H1 (cell line): ENCODE results near the gene GFI1B. TPM values are rescaled to one million over a fixed set of nuclear protein-coding genes. Genes with fewer than 3 reads are reported as not detected.

Source experiments
- CTCF ChIA-PET: fragments of 300-600 bp; sonication (Branson Sonifier 250); formaldehyde crosslinking; loops from one replicate; lab custom pipeline; 2021; ENCODE audit not compliant: partially characterized antibody; lab: Charles Lee
- POLR2A ChIA-PET: fragments of 300-600 bp; sonication (Branson Sonifier 250); formaldehyde crosslinking; loops from one replicate; lab custom pipeline; 2021; ENCODE audit warnings: inconsistent platforms; ENCODE audit not compliant: partially characterized antibody; lab: Charles Lee
- DNase-seq, 2 experiments: peaks; one replicate each; pipeline versions ENCODE4 v3.0.0 to v3.0.0-alpha.2; 2010 to 2022; ENCODE audit warnings: low spot score in 2 of 2, low read depth in 1 of 2, mixed read lengths in 1 of 2
- FAIRE-seq: peaks from 2 replicates; lab custom pipeline; 2011; peaks lifted over from hg19 to GRCh38; lab: Jason Lieb, UNC
- H2AFZ ChIP-seq: 2 replicates; pipeline ENCODE4 v1.8.1; 2012; ENCODE audit warnings: low read length, inconsistent platforms
- H2AK5ac ChIP-seq: 2 replicates; pipeline ENCODE4 v1.6.1; 2013; ENCODE audit warnings: low read depth, low read length
- H2BK120ac ChIP-seq: replicated peaks from 2 replicates; pipeline ENCODE3; 2013; ENCODE audit warnings: low read depth, low read length, inconsistent platforms
- H2BK12ac ChIP-seq: 2 replicates; pipeline ENCODE4 v1.6.1; 2013; ENCODE audit warnings: low read depth, low read length
- H2BK15ac ChIP-seq: 2 replicates; pipeline ENCODE4 v1.6.1; 2013; ENCODE audit warnings: low read length
- H2BK20ac ChIP-seq: 2 replicates; pipeline ENCODE4 v1.6.1; 2013; ENCODE audit warnings: low read length
- H2BK5ac ChIP-seq: 2 replicates; pipeline ENCODE4 v1.6.1; 2013; ENCODE audit warnings: low read depth, low read length
- H3K14ac ChIP-seq: 2 replicates; pipeline ENCODE4 v1.6.1; 2013; ENCODE audit warnings: inconsistent platforms; ENCODE audit not compliant: insufficient read length
- H3K18ac ChIP-seq: 2 replicates; pipeline ENCODE4 v1.6.1; 2013; ENCODE audit warnings: low read length; ENCODE audit errors: extremely low read depth
- H3K23ac ChIP-seq: 2 replicates; pipeline ENCODE4 v1.6.1; 2013; ENCODE audit warnings: inconsistent platforms; ENCODE audit not compliant: insufficient read length
- H3K23me2 ChIP-seq: 2 replicates; pipeline ENCODE4 v1.6.1; 2013; ENCODE audit warnings: low read depth, low read length
- H3K27ac ChIP-seq: 2 replicates; pipeline ENCODE4 v1.6.1; 2011; ENCODE audit warnings: low read depth, low read length, inconsistent platforms
- H3K27me3 ChIP-seq, 4 experiments: replicated peaks in 1 of 4; 1 replicate in 1 of 4; 2 replicates in 3 of 4; pipeline versions ENCODE4 v1.6.1 to v1.8.1; 2011 to 2013; ENCODE audit warnings: low read length in 3 of 4, mild to moderate bottlenecking in 3 of 4, inconsistent platforms in 2 of 4, mixed read lengths in 2 of 4, moderate library complexity in 1 of 4; ENCODE audit not compliant: control insufficient read depth in 3 of 4, insufficient read depth in 3 of 4; ENCODE audit errors: extremely low read depth in 1 of 4
- H3K36me3 ChIP-seq, 4 experiments: 2 replicates each; pipeline versions ENCODE4 v1.6.1 to v1.8.1; 2011 to 2013; ENCODE audit warnings: mild to moderate bottlenecking in 4 of 4, low read length in 3 of 4, moderate library complexity in 2 of 4, control low read depth in 1 of 4, inconsistent platforms in 1 of 4; ENCODE audit not compliant: insufficient read depth in 4 of 4, control insufficient read depth in 2 of 4
- H3K4ac ChIP-seq: replicated peaks from 2 replicates; pipeline ENCODE3; 2013; ENCODE audit warnings: low read length, low read depth, mixed read lengths, inconsistent platforms; ENCODE audit not compliant: insufficient read length
- H3K4me1 ChIP-seq, 4 experiments: replicated peaks in 1 of 4; 1 replicate in 1 of 4; 2 replicates in 3 of 4; pipeline versions ENCODE4 v1.6.1 to v1.8.1; 2011 to 2013; ENCODE audit warnings: low read length in 3 of 4, inconsistent platforms in 2 of 4, mixed read lengths in 1 of 4; ENCODE audit not compliant: insufficient read depth in 4 of 4, control insufficient read depth in 3 of 4
- H3K4me2 ChIP-seq, 2 experiments: 2 replicates each; pipeline versions ENCODE4 v1.6.1 to v1.8.1; 2011 to 2013; ENCODE audit warnings: low read depth in 2 of 2, low read length in 2 of 2, control low read depth in 1 of 2, inconsistent platforms in 1 of 2, mild to moderate bottlenecking in 1 of 2; ENCODE audit not compliant: insufficient read depth in 1 of 2
- H3K4me3 ChIP-seq, 4 experiments: fragments of 200-600, 300-600 bp in 1 of 4; sonication (generic), shearing (Covaris generic), sonication (Bioruptor Twin) in 1 of 4; 2 replicates each; pipeline versions ENCODE4 v1.5.1 to v1.8.1; 2011 to 2016; ENCODE audit warnings: low read length in 4 of 4, low read depth in 3 of 4, control low read depth in 2 of 4, inconsistent platforms in 2 of 4, mild to moderate bottlenecking in 2 of 4, mixed read lengths in 1 of 4, moderate library complexity in 1 of 4; ENCODE audit not compliant: insufficient read depth in 2 of 4; ENCODE audit errors: extremely low read depth in 1 of 4
- H3K56ac ChIP-seq: replicated peaks from 2 replicates; pipeline ENCODE3; 2013; ENCODE audit warnings: low read depth, mild to moderate bottlenecking, mixed read lengths, low read length, inconsistent platforms; ENCODE audit not compliant: insufficient read length
- H3K79me1 ChIP-seq: 2 replicates; pipeline ENCODE4 v1.6.1; 2013; ENCODE audit warnings: low read depth, low read length, control low read depth
- H3K79me2 ChIP-seq, 2 experiments: 2 replicates each; pipeline versions ENCODE4 v1.6.1 to v1.8.1; 2012 to 2013; ENCODE audit warnings: low read length in 2 of 2, mild to moderate bottlenecking in 2 of 2, inconsistent platforms in 1 of 2; ENCODE audit not compliant: insufficient read depth in 2 of 2, control insufficient read depth in 1 of 2
- H3K9ac ChIP-seq, 4 experiments: replicated peaks in 1 of 4; 1 replicate in 1 of 4; 2 replicates in 3 of 4; pipeline versions ENCODE4 v1.6.1 to v1.8.1; 2011 to 2013; ENCODE audit warnings: low read depth in 3 of 4, low read length in 3 of 4, control low read depth in 2 of 4, mild to moderate bottlenecking in 2 of 4, moderate library complexity in 2 of 4, inconsistent platforms in 1 of 4; ENCODE audit errors: extremely low read depth in 1 of 4
- H3K9me3 ChIP-seq, 2 experiments: 2 replicates each; pipeline versions ENCODE4 v1.6.1 to v1.8.1; 2012 to 2013; ENCODE audit warnings: mild to moderate bottlenecking in 2 of 2, moderate library complexity in 2 of 2, control low read depth in 1 of 2, inconsistent platforms in 1 of 2, low read depth in 1 of 2, low read length in 1 of 2, mixed read lengths in 1 of 2; ENCODE audit not compliant: insufficient read depth in 2 of 2
- H4K20me1 ChIP-seq, 2 experiments: replicated peaks in 1 of 2; 2 replicates each; pipeline versions ENCODE3 to v1.8.1; 2011 to 2013; ENCODE audit warnings: inconsistent platforms in 2 of 2, low read length in 2 of 2, mild to moderate bottlenecking in 1 of 2; ENCODE audit not compliant: insufficient read depth in 2 of 2, control insufficient read depth in 1 of 2
- H4K5ac ChIP-seq: 2 replicates; pipeline ENCODE4 v1.6.1; 2013; ENCODE audit warnings: low read length, low read depth, mixed read lengths, inconsistent platforms; ENCODE audit not compliant: insufficient read length
- H4K8ac ChIP-seq: 2 replicates; pipeline ENCODE4 v1.8.0; 2013; ENCODE audit warnings: mild to moderate bottlenecking, moderate library complexity, low read length, inconsistent platforms; ENCODE audit not compliant: insufficient read depth; ENCODE audit errors: extremely low read depth
- H4K91ac ChIP-seq: replicated peaks from 2 replicates; pipeline ENCODE3; 2013; ENCODE audit warnings: low read length, mixed read lengths, inconsistent platforms; ENCODE audit not compliant: insufficient read length
- CREB1 ChIP-seq: IDR thresholded peaks from 2 replicates; pipeline ENCODE4 v1.6.1; 2012; ENCODE audit warnings: inconsistent platforms
- EGR1 ChIP-seq: IDR thresholded peaks from 2 replicates; pipeline ENCODE4 v1.6.1; 2011; ENCODE audit warnings: low read depth, low read length, borderline replicate concordance
- EZH2 ChIP-seq: fragments of 200-600 bp; sonication (generic); IDR thresholded peaks from 2 replicates; pipeline ENCODE4 v1.7.1; 2012; ENCODE audit warnings: low read depth, mild to moderate bottlenecking, moderate library complexity, low read length, inconsistent platforms; ENCODE audit not compliant: severe bottlenecking
- JUND ChIP-seq: IDR thresholded peaks from 2 replicates; pipeline ENCODE4 v1.6.1; 2011; ENCODE audit warnings: mild to moderate bottlenecking, improper control_type of control experiment, low read length
- KDM1A ChIP-seq: fragments of 200-600, 300-600 bp; sonication (generic); IDR thresholded peaks from 2 replicates; pipeline ENCODE4 v1.7.1; 2016; ENCODE audit warnings: mild to moderate bottlenecking, low read length, borderline replicate concordance
- MAFK ChIP-seq: IDR thresholded peaks from 2 replicates; pipeline ENCODE4 v1.6.1; 2012; ENCODE audit warnings: low read depth, mild to moderate bottlenecking, improper control_type of control experiment, low read length
- NANOG ChIP-seq: IDR thresholded peaks from 2 replicates; pipeline ENCODE4 v1.6.1; 2011; ENCODE audit warnings: low read length, low read depth, mild to moderate bottlenecking, inconsistent platforms; ENCODE audit not compliant: insufficient read depth, poor library complexity, severe bottlenecking
- PHF8 ChIP-seq: fragments of 200-600 bp; sonication (generic); conservative IDR thresholded peaks from 2 replicates; pipeline ENCODE4 v1.7.1; 2012; ENCODE audit warnings: low read depth, mild to moderate bottlenecking, inconsistent platforms, low read length, moderate library complexity
- POLR2A ChIP-seq, 2 experiments: IDR thresholded peaks; 1 replicate in 1 of 2; 2 replicates in 1 of 2; pipeline ENCODE4 v1.6.1; 2011; ENCODE audit warnings: low read depth in 2 of 2, low read length in 2 of 2, mild to moderate bottlenecking in 2 of 2; ENCODE audit errors: control extremely low read depth in 1 of 2
- POU5F1 ChIP-seq: IDR thresholded peaks from 2 replicates; pipeline ENCODE4 v1.6.1; 2011; ENCODE audit warnings: low read depth, mild to moderate bottlenecking, low read length, moderate library complexity
- RAD21 ChIP-seq, 2 experiments: IDR thresholded peaks in 1 of 2; conservative IDR thresholded peaks in 1 of 2; 2 replicates each; pipeline ENCODE4 v1.6.1; 2011; ENCODE audit warnings: low read depth in 2 of 2, low read length in 2 of 2, improper control_type of control experiment in 1 of 2, inconsistent platforms in 1 of 2, mild to moderate bottlenecking in 1 of 2, moderate library complexity in 1 of 2
- SIRT6 ChIP-seq: IDR thresholded peaks from one replicate; pipeline ENCODE4 v1.7.1; 2012; ENCODE audit warnings: low read length, inconsistent platforms
- SUZ12 ChIP-seq: fragments of 200-600 bp; sonication (generic); IDR thresholded peaks from 2 replicates; pipeline ENCODE4 v1.6.1; 2012; ENCODE audit warnings: mild to moderate bottlenecking, inconsistent platforms, low read length, moderate library complexity, mixed read lengths
- TBP ChIP-seq: IDR thresholded peaks from 2 replicates; pipeline ENCODE4 v1.6.1; 2011; ENCODE audit warnings: low read depth, low read length, improper control_type of control experiment
- ZNF274 ChIP-seq: IDR thresholded peaks from 2 replicates; pipeline ENCODE4 v1.7.0; 2012; ENCODE audit warnings: low read length, borderline replicate concordance; ENCODE audit errors: extremely low read depth
- WGBS, 2 experiments: shearing (Covaris generic) in 1 of 2; methylation state at CpG; one replicate each; pipeline versions ENCODE4 v1.1.6 to v1.1.7; 2013 to 2015; ENCODE audit warnings: low lambda C conversion rate in 2 of 2, mixed read lengths in 2 of 2, inconsistent platforms in 1 of 2, low coverage in 1 of 2, missing lambda C conversion rate in 1 of 2; ENCODE audit not compliant: insufficient replicate concordance in 2 of 2, insufficient coverage in 1 of 2, insufficient read length in 1 of 2; ENCODE audit errors: extremely low coverage in 1 of 2, missing lambda C conversion rate in 1 of 2; 5-methylcytosine and 5-hydroxymethylcytosine counted together
- polyA plus RNA-seq, 7 experiments: library from polyadenylated mRNA; depleted of rRNA in 3 of 7; stranded (reverse) in 5 of 7; unstranded in 2 of 7; fragments of >200 nt in 5 of 7; fragments of 200-250 nt in 2 of 7; gene quantifications; 1 replicate in 5 of 7; 2 replicates in 1 of 7; 4 replicates in 1 of 7; pipeline versions ENCODE4 v1.2.1 to v1.2.3, GENCODE V29; 2011 to 2013; ENCODE audit warnings: missing spikeins in 2 of 7, mixed read lengths in 2 of 7
- total RNA-seq: library from RNA; stranded (reverse); fragmentation: NEBNext Ultra II Directional; extraction: Animal tissue kit (Norgen Biotek cat#: 25700); gene quantifications from 2 replicates; pipeline ENCODE4 v1.2.1, GENCODE V29; 2021

Gene GFI1B
- total and polyA plus RNA-seq, 2 of the 8 experiments (the other 6 are each of a cell fraction or from before 2014, with no cell fraction given), result 0.09 to 0.11 TPM

- WGBS, 2 experiments, result 95% methylated on average over 6 of the region's 6 CpGs; no CpG with 5 or more reads in 1 of the 2 experiments
- CTCF ChIA-PET, result interaction anchor here (0.6 to 4.6 kb wide), 7 partner anchors 12 to 1671 kb away, joined by 3 to 24 read pairs (median 6); no protein-coding TSS in a partner anchor
- H4K91ac ChIP-seq, result no peak overlapping the region
Measured at GRCh38 chr9:132935026-132935425, 43.5 kb upstream of the GFI1B start.

More at GRCh38 chr9:132935026-132935425, 43.5 kb upstream of the GFI1B start:
- Histone ChIP-seq H3K79me2 (peaks cover 0 to 49% of the 10 kb centered on the region in 2 experiments; a peak in 2 of 4 replicates), H3K9me3 (no peaks in the 10 kb centered on the region), H3K36me3 (peaks cover 0 to 7% (median 0%) of the 10 kb centered on the region in 4 experiments; a peak in 2 of 8 replicates), H2BK15ac (no peak overlapping the region), H3K56ac (no peak overlapping the region), H2AK5ac (no peak overlapping the region), H3K79me1 (peaks cover 11% of the 10 kb centered on the region), H2BK20ac (no peak overlapping the region), H3K4me2 (no peak overlapping the region), H2AFZ (no peak overlapping the region), H4K8ac (no peak overlapping the region), H3K4me1 (peaks cover 0 to 2% (median 0%) of the 10 kb centered on the region in 4 experiments; a peak in 1 of 7 replicates), H3K23me2 (no peaks in the 10 kb centered on the region), H2BK5ac (no peak overlapping the region), H3K27ac (no peak overlapping the region), H3K27me3 (no peaks in the 10 kb centered on the region), H2BK120ac (no peak overlapping the region), H3K23ac (no peak overlapping the region), H4K20me1 (peaks cover 0 to 7% of the 10 kb centered on the region in 2 experiments), H3K4me3 (no peak overlapping the region), H3K14ac (no peak overlapping the region), H4K5ac (no peak overlapping the region), H3K18ac (no peak overlapping the region), H3K9ac (no peak overlapping the region), H3K4ac (no peak overlapping the region), H2BK12ac (no peak overlapping the region)
- DNase-seq (no peak), FAIRE-seq (no peak)
- no peak for TF ChIP-seq SIRT6
- no peak for TF ChIP-seq JUND
- TF ChIP-seq POU5F1, result no peak
- no peak for TF ChIP-seq CREB1
- TF ChIP-seq KDM1A, result no peak
- no peak for TF ChIP-seq PHF8
- TF ChIP-seq TBP, result no peak
- no peak for TF ChIP-seq EZH2
- no peak for TF ChIP-seq SUZ12
- TF ChIP-seq POLR2A (IDR thresholded peaks at IDR 0.05; ENCODE audit: control extremely low read depth in 1 of 2, low read depth in 2 of 2, low read length in 2 of 2), result no peak
- no peak for TF ChIP-seq RAD21 (IDR thresholded peaks at IDR 0.05 in 1 of 2, conservative IDR thresholded peaks at IDR 0.05 in 1 of 2; ENCODE audit: low read depth in 2 of 2, low read length in 2 of 2)
- TF ChIP-seq EGR1, result no peak
- TF ChIP-seq NANOG, result no peak
- TF ChIP-seq MAFK, result no peak
- TF ChIP-seq ZNF274, result no peak
- POLR2A ChIA-PET, result interaction anchor here (3.3 kb wide), 1 partner anchor 10 kb away, joined by 12 read pairs; the partner anchor contains the start of gene TSC1
